Fibroblast of villous mesenchyme (primary cell): Measurements from ENCODE around the gene PURA. TPM values are rescaled to one million over a fixed set of nuclear protein-coding genes. Genes with fewer than 3 reads are reported as not detected.

Experiments
- DNase-seq: peaks from one replicate; pipeline ENCODE4 v3.0.0-alpha.2; 2010; ENCODE audit warnings: low read depth
- H3K4me3 ChIP-seq: 2 replicates; pipeline ENCODE4 v1.5.1; 2011; ENCODE audit warnings: low read depth, mild to moderate bottlenecking, low read length
- total RNA-seq: library from RNA; depleted of rRNA; stranded (reverse); fragments of >200 nt; gene quantifications from 2 replicates; pipeline ENCODE4 v1.2.3, GENCODE V29; 2012
- TF ChIP-seq, protein P1 (sequence below): IDR thresholded peaks from 2 replicates; pipeline ENCODE4 v1.5.1; 2012; ENCODE audit warnings: low read depth, mild to moderate bottlenecking, low read length; ENCODE audit not compliant: insufficient read depth

PURA gene
- total RNA-seq, 1 donor = 26.3 TPM

DNA sequence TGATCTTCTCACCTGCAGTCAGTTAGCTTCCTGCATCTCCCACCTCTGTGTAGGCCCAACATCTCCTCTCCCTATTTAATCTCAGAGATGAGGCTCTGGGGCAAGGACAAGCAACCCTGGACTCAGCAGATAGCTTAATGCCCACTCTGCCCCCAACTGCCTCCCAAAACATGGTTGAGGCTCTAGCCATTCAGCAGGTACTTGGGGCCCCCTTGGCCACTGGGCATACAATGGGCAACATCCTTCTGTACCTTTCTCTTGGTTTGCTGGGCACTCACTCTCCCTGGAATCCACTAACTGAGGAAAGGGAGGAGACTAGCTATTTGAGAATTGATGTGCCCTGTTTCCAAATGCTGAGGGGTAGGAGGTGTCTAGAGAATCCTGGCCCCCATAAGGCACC is 21.2 kb downstream of the PURA start:
- no peak for DNase-seq
- no peak overlapping the region for H3K4me3 ChIP-seq
- TF ChIP-seq, protein P1, sequence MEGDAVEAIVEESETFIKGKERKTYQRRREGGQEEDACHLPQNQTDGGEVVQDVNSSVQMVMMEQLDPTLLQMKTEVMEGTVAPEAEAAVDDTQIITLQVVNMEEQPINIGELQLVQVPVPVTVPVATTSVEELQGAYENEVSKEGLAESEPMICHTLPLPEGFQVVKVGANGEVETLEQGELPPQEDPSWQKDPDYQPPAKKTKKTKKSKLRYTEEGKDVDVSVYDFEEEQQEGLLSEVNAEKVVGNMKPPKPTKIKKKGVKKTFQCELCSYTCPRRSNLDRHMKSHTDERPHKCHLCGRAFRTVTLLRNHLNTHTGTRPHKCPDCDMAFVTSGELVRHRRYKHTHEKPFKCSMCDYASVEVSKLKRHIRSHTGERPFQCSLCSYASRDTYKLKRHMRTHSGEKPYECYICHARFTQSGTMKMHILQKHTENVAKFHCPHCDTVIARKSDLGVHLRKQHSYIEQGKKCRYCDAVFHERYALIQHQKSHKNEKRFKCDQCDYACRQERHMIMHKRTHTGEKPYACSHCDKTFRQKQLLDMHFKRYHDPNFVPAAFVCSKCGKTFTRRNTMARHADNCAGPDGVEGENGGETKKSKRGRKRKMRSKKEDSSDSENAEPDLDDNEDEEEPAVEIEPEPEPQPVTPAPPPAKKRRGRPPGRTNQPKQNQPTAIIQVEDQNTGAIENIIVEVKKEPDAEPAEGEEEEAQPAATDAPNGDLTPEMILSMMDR = no peak

- TF ChIP-seq, protein P1 = no peak
- no peak for DNase-seq
- no peak overlapping the region for H3K4me3 ChIP-seq
These were observed 22.7 kb downstream of the PURA start for GRCh38 chr5:140136624-140137023.

- no peak for DNase-seq
- no peak overlapping the region for H3K4me3 ChIP-seq
- TF ChIP-seq, protein P1 = no peak
These were observed 26.5 kb downstream of the PURA start for GRCh38 chr5:140140435-140140834.

GRCh38 chr5:140141241-140141640 is 27.3 kb downstream of the PURA start:
- TF ChIP-seq, protein P1 = no peak
- H3K4me3 ChIP-seq = no peak overlapping the region
- peak; percentile 73 for DNase-seq

- no peak for DNase-seq
- no peak overlapping the region for H3K4me3 ChIP-seq
- TF ChIP-seq, protein P1 = no peak
These were observed 28.3 kb downstream of the PURA start for GRCh38 chr5:140142246-140142645.

DNA sequence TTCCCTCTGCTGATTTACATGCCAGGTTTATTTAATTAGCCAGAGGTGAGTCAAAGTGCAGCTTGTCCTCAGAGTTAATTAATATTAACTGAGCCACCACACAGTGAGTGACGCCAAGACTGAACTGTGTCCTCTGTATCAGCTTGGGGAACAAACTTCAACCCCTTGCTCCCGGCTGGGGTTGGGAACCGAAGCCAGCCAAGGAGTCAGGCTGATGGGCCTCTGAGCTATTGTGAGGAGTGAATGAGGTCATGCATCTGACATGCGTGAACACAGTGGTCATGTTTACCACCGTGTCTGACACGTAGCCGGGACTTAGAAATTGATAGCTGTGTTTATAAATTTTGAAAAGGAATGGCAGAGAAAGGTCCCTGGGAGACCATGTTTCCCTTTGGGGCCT is 28.9 kb downstream of the PURA start:
- TF ChIP-seq, protein P1 = no peak
- no peak for DNase-seq
- H3K4me3 ChIP-seq = no peak overlapping the region

GRCh38 chr5:140143521-140144258 is 29.8 kb downstream of the PURA start:
- TF ChIP-seq, protein P1 = no peak
- no peak for DNase-seq
- H3K4me3 ChIP-seq = no peak overlapping the region
